ENCODE measurements around the gene MZT2A.
"Not testable (repeated sequence)": the region's sequence is repeated elsewhere in the genome, so short reads cannot be mapped to it uniquely, and the experiment has no call there.

- TF ChIP-seq ZNF274 (IDR thresholded peaks at IDR 0.05; ENCODE audit: low read depth, low read length); SUZ12 (IDR thresholded peaks at IDR 0.05; ENCODE audit: extremely low read depth, insufficient read depth, insufficient read length): not testable (repeated sequence)
Observed at GRCh38 chr2:131476363-131476762, 15.8 kb downstream of the MZT2A start.
